ENCODE data around the gene CIAO1.

- TF ChIP-seq EZH2 (IDR thresholded peaks at IDR 0.05; ENCODE audit: insufficient read depth, low read length): no peak
- TF ChIP-seq, protein P1, sequence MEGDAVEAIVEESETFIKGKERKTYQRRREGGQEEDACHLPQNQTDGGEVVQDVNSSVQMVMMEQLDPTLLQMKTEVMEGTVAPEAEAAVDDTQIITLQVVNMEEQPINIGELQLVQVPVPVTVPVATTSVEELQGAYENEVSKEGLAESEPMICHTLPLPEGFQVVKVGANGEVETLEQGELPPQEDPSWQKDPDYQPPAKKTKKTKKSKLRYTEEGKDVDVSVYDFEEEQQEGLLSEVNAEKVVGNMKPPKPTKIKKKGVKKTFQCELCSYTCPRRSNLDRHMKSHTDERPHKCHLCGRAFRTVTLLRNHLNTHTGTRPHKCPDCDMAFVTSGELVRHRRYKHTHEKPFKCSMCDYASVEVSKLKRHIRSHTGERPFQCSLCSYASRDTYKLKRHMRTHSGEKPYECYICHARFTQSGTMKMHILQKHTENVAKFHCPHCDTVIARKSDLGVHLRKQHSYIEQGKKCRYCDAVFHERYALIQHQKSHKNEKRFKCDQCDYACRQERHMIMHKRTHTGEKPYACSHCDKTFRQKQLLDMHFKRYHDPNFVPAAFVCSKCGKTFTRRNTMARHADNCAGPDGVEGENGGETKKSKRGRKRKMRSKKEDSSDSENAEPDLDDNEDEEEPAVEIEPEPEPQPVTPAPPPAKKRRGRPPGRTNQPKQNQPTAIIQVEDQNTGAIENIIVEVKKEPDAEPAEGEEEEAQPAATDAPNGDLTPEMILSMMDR (IDR thresholded peaks at IDR 0.05; ENCODE audit: insufficient read depth, low read depth, low read length): no peak
Observed at GRCh38 chr2:96233880-96234316, 32.1 kb upstream of the CIAO1 start.

Data from astrocyte (in vitro differentiated cells and primary cell).